Measurements from ENCODE around the gene CHAT.

- TF ChIP-seq CTCF (IDR thresholded peaks at IDR 0.05) (no peak), POLR2A (IDR thresholded peaks at IDR 0.05) (no peak)
Measured at GRCh38 chr10:49651917-49652316, 38.1 kb downstream of the CHAT start.

All from adrenal gland (tissue), 5 donors.